ENCODE data around the gene DNM3.

DNA sequence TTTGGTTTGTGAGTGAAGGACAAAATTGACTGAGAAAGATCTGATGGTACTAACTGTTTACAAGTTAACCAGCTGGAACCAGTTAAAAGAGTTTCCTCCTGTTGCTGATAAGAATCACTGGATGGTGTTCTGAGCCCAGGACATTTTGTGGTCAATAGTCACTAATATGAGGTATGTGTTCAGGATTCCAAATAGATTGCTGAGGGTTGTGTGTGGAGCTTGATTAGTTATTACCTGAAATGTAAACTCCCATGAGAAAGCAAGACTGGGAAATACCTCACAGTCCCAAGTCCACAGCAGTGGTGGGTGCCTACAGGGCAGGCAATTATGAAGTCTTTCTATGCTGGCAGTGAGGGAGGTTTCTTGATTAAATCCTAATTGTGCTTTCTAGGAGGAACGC lies 164.6 kb downstream of the DNM3 start:
- TF ChIP-seq MYC (IDR thresholded peaks at IDR 0.05; ENCODE audit: insufficient read depth, insufficient read length, insufficient replicate concordance, low read length, severe bottlenecking) (no peak), CBX5 (IDR thresholded peaks at IDR 0.05; ENCODE audit: low read depth) (no peak)
- TF ChIP-seq, protein P1, sequence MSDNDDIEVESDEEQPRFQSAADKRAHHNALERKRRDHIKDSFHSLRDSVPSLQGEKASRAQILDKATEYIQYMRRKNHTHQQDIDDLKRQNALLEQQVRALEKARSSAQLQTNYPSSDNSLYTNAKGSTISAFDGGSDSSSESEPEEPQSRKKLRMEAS (IDR thresholded peaks at IDR 0.05; ENCODE audit: low read depth, low read length) = no peak

All from GM12878 (cell line).